DMS 273 (cell line): ENCODE measurements around the gene PIMREG.

Source experiments
- DNase-seq: peaks from one replicate; lab custom pipeline; 2025; ENCODE audit not compliant: unreplicated experiment; lab: John Stamatoyannopoulos, UW

Gene PIMREG

DNA sequence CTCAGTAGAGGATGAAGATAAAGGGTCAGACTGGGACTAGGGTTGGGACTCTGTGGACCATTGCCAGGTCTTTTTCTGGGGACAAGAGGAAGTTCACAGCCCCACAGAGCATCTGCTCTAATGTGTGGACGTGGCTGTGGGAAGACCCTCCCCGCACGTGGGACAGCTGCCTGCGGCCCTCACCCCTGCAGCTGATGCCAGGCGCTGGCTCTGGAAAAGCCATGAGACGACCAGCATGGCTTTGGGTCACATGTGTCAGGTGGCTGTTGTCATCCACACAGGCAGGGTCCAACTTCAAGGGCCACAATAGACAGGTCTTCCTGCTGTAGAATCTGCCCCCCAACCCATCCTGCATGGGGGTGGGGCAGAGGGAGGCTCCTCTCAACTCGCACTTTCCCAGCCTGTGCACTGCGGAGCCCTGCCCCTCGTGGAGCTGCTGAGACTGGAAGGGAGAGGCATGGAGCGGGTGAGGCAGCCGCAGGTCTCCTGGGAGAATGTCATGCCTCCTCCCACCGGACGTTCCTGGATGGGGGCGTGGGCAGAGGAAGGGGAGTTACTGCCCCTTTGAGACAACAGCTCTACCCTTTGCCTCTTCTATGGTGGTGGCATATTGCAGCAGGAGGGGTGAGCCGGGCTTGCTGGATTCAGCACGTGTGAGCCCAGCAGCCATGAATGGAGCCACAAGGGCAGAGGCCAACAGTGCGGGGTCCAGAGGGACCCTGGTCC lies 53.4 kb downstream of the PIMREG start:
- DNase-seq, result no peak

DNA sequence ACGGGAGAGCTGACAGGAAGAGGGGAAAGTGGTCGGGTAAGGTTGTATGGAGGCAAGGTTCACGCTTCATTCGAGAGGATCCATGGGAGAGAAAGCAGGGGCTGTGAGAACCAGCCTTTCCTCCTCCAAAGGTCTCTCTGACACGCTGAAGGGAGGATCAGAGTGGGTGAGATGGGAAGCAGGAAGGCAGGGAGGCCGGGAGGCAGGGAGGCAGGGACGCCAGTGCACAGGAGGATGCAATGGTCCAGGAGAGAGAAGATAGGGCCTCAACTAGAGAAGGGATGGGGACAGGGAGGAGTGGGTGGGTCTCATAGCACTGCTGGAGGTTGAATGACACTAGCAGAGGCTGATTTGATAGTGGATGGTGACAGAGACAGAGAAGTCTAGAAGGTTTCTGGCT lies 54.1 kb downstream of the PIMREG start:
- no peak for DNase-seq

DNA sequence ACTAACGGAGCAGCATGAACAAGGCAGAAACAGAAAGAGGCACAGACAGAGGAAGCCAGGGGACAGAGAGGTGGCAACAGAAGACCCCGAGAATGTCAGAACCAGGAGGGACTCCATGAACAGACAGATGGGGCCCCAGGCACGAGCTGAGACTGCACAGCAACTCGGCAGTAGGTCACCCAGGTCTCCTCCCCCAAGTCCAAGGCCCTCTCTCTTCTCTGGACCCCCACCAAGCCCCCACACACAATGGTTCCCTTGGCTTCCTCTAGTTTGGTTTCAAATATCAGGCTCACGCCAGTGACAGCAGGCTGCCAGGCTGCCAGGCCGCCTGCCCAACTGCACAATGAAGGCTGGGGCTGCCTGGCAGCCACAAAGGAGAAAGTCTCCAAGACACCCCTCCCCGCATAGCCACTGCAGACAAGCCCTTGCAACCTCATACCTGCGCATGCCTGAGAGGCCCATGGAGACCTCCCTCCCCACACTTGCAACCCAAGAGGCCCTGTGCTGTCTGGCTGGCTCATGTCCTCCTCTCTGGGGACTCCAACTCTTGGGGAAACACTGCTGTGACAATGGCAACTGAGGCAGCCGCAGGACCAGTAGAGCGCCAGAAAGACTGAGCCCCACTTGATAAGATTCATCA lies 54.8 kb downstream of the PIMREG start:
- peak; percentile 55 for DNase-seq
